Right cardiac atrium (tissue), 5 donors: ENCODE results near the gene BPIFB1. TPM values are rescaled to one million over a fixed set of nuclear protein-coding genes. Genes with fewer than 3 reads are reported as not detected.

Experiments used
- ATAC-seq, 2 donors: fragments of 200-7000 bp; cut with Tn5 transposase; one replicate each; pipeline versions ENCODE4 v1.8.0 to v1.9.1; 2020; ENCODE audit warnings: moderate library complexity in 2 of 2, mild to moderate bottlenecking in 1 of 2
- DNase-seq, 3 donors: peaks; one replicate each; pipeline ENCODE4 v3.0.0-alpha.2; 2020
- H3K27ac ChIP-seq: one replicate; pipeline ENCODE4 v1.5.1; 2013; ENCODE audit warnings: mild to moderate bottlenecking, low read length, control low read depth, moderate library complexity
- H3K27me3 ChIP-seq: one replicate; pipeline ENCODE4 v1.6.1; 2013; ENCODE audit not compliant: control insufficient read depth, insufficient read depth
- H3K4me1 ChIP-seq: one replicate; pipeline ENCODE4 v1.6.1; 2013; ENCODE audit warnings: low read length; ENCODE audit not compliant: control insufficient read depth, insufficient read depth
- H3K4me3 ChIP-seq: one replicate; pipeline ENCODE4 v1.5.1; 2013; ENCODE audit warnings: low read length, control low read depth
- H3K9me3 ChIP-seq: one replicate; pipeline ENCODE4 v1.6.1; 2013; ENCODE audit warnings: low read length; ENCODE audit not compliant: control insufficient read depth
- WGBS: extraction: QIAGEN DNeasy Blood & Tissue Kit; methylation state at CpG from one replicate; pipeline ENCODE4 v1.1.7; 2013; 5-methylcytosine and 5-hydroxymethylcytosine counted together
- intact Hi-C, 4 donors: fragments of 100-400 bp; cut with DNase I; formaldehyde crosslinking; loops; one replicate each; pipeline versions ENCODE4 v1.11.0 to v1.14.0; 2022 to 2023
- polyA plus RNA-seq: library from polyadenylated mRNA; stranded (reverse); fragments of 200-250 nt; gene quantifications from one replicate; pipeline ENCODE4 v1.2.3, GENCODE V29; 2013
- total RNA-seq, 4 donors: library from RNA; stranded (reverse); fragmentation: NEBNext Ultra II Directional; extraction: Animal tissue kit (Norgen Biotek cat#: 25700); gene quantifications; one replicate each; pipeline ENCODE4 v1.2.1, GENCODE V29; 2021
- donor health status: healthy with polysubstance abuse.
- donor health status: DM: no; HTN: yes; CAD: no.
- donor health status: DM: no; HTN: no; CAD: no.
- donor health status: DM: no; HTN: yes; CAD: no; lungs with severe emphysema.
- donor health status: DM: yes; HTN: yes; CAD: no.

BPIFB1 gene
- total and polyA plus RNA-seq, 5 donors = not detected

GRCh38 chr20:33312583-33312982 is 29.6 kb downstream of the BPIFB1 start:
- no peaks in the 10 kb centered on the region for H3K27me3 ChIP-seq
- no peaks in the 10 kb centered on the region for H3K9me3 ChIP-seq
- no peak for ATAC-seq
- H3K4me3 ChIP-seq = no peak overlapping the region
- no peak overlapping the region for H3K27ac ChIP-seq
- no peaks in the 10 kb centered on the region for H3K4me1 ChIP-seq
- 86% methylated on average over 11 of the region's 11 CpGs for WGBS
- no peak for DNase-seq
- intact Hi-C loops = no loop called here

GRCh38 chr20:33313686-33314314 is 30.8 kb downstream of the BPIFB1 start:
- H3K27me3 ChIP-seq = no peaks in the 10 kb centered on the region
- intact Hi-C loops = no loop called here
- WGBS = 85% methylated on average over 7 of the region's 7 CpGs

GRCh38 chr20:33316343-33316742 is 33.3 kb downstream of the BPIFB1 start:
- Histone ChIP-seq H3K4me1 (no peaks in the 10 kb centered on the region), H3K27me3 (no peaks in the 10 kb centered on the region), H3K27ac (no peak overlapping the region), H3K4me3 (no peak overlapping the region), H3K9me3 (no peaks in the 10 kb centered on the region)
- ATAC-seq = no peak
- no peak for DNase-seq
- 73% methylated on average over 5 of the region's 5 CpGs for WGBS
- intact Hi-C loops = no loop called here

More at GRCh38 chr20:33313686-33314314, 30.8 kb downstream of the BPIFB1 start:
- ATAC-seq (no peak), DNase-seq (no peak)
- Histone ChIP-seq H3K27ac (no peak overlapping the region), H3K4me3 (no peak overlapping the region), H3K9me3 (no peaks in the 10 kb centered on the region), H3K4me1 (no peaks in the 10 kb centered on the region)

GRCh38 chr20:33316958-33317357 is 33.9 kb downstream of the BPIFB1 start:
- Histone ChIP-seq H3K27ac (no peak overlapping the region), H3K9me3 (no peaks in the 10 kb centered on the region), H3K27me3 (no peaks in the 10 kb centered on the region), H3K4me3 (no peak overlapping the region), H3K4me1 (no peaks in the 10 kb centered on the region)
- intact Hi-C loops = no loop called here
- ATAC-seq = no peak
- no peak for DNase-seq
- WGBS = 82% methylated on average over 3 of the region's 3 CpGs

GRCh38 chr20:33317424-33318095 is 34.5 kb downstream of the BPIFB1 start:
- H3K27me3 ChIP-seq = no peaks in the 10 kb centered on the region
- ATAC-seq (no peak), DNase-seq (no peak)
- H3K4me1 ChIP-seq = no peaks in the 10 kb centered on the region
- no peaks in the 10 kb centered on the region for H3K9me3 ChIP-seq
- WGBS = 86% methylated on average over 14 of the region's 14 CpGs
- intact Hi-C loops = no loop called here
- no peak overlapping the region for H3K27ac ChIP-seq
- no peak overlapping the region for H3K4me3 ChIP-seq

DNA sequence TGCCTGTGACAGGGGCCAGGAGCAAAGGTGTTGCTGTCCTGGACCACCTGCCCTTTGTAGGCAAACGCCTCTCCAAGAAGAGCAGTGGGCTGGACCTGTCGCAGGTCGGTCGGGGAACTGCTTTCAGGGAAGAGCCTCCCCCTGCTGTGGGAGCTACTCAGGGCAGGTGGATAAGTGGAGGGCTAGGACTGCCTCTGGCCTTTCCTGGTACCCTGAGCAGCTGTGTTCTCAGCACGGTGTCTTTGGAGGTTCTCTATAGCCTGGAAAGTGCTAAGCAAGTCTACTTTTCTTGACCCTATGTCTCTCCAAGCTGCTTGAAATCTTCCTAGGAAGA is 35.0 kb downstream of the BPIFB1 start:
- no peak for DNase-seq
- Histone ChIP-seq H3K4me1 (no peaks in the 10 kb centered on the region), H3K27ac (no peak overlapping the region), H3K9me3 (no peaks in the 10 kb centered on the region), H3K27me3 (no peaks in the 10 kb centered on the region), H3K4me3 (no peak overlapping the region)
- no peak for ATAC-seq
- 46% methylated on average over 5 of the region's 5 CpGs for WGBS
- intact Hi-C loops = no loop called here

DNA sequence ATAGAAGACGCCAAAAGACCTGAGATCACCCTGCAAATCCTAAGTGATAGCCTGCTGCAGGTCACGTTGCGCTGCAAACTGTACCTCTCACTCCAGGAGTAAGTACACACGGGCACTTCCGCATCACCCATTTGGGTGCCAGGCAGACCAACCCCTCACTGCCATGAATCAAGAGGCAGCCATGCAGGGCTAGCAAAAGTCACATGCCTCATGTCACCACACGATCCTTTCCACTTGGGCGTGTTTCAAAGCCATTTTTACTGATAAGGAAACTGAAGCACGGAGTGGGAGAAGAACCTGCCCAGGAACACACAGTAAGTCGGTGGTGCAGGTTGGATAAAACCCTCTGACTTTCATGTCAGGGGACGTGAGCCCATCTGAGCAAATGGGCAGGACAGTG is 37.0 kb downstream of the BPIFB1 start:
- no peak overlapping the region for H3K27ac ChIP-seq
- no peak for DNase-seq
- H3K4me3 ChIP-seq = no peak overlapping the region
- no peak for ATAC-seq
- intact Hi-C loops = no loop called here
- no peaks in the 10 kb centered on the region for H3K9me3 ChIP-seq
- no peaks in the 10 kb centered on the region for H3K4me1 ChIP-seq
- 71% methylated on average over 10 of the region's 10 CpGs for WGBS
- H3K27me3 ChIP-seq = no peaks in the 10 kb centered on the region

DNA sequence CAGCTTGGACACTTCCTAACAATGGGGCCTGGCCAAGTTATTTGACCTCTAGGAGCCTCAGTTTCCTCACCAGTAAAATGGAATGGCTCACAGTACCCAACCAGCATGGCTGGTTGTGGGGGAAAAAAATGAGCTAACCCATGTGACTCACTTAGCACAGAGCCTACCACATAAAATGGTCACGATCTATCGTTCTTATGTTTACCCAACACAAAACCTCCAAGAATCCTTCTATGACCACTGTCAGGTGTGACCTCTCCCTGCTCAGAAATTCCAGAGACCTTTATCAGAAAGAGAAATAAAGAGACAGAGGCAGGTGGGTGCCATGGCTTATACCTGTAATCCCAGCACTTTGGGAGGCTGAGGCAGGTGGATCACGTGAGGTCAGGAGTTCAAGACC is 39.4 kb downstream of the BPIFB1 start:
- DNase-seq (no peak), ATAC-seq (no peak)
- Histone ChIP-seq H3K27me3 (no peaks in the 10 kb centered on the region), H3K9me3 (no peaks in the 10 kb centered on the region), H3K27ac (no peak overlapping the region), H3K4me1 (no peaks in the 10 kb centered on the region), H3K4me3 (no peak overlapping the region)
- WGBS = 90% methylated on average over 3 of the region's 3 CpGs
- intact Hi-C loops = no loop called here

DNA sequence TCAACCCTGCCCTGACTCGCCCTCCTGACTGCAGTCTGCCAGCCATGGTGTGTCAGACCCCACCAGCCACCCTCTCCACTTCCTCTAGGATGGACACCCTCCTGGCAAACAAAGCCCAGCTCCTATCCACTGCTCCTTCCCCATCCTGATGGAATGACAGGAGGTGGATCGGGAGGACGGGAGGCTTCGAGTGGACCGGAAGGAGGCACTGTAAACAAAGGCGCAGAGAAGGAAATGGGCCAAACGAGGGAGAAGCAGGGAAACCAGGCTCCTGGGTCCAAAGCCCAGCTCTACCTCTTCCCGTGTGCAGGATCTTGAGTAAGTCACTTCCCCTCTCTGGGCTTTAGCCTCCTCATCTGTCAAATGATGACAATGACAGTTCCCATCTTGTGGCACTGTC is 40.2 kb downstream of the BPIFB1 start:
- DNase-seq (no peak), ATAC-seq (no peak)

GRCh38 chr20:33325350-33325749 is 42.3 kb downstream of the BPIFB1 start:
- intact Hi-C loops = no loop called here
- H3K27ac ChIP-seq = no peak overlapping the region
- ATAC-seq (no peak), DNase-seq (no peak)
- WGBS = 78% methylated on average over 2 of the region's 2 CpGs
- H3K4me3 ChIP-seq = no peak overlapping the region
- no peaks in the 10 kb centered on the region for H3K27me3 ChIP-seq
- H3K4me1 ChIP-seq = no peaks in the 10 kb centered on the region
- no peaks in the 10 kb centered on the region for H3K9me3 ChIP-seq

More for the DNA sequence above, 40.2 kb downstream of the BPIFB1 start:
- H3K27me3 ChIP-seq = no peaks in the 10 kb centered on the region
- no peak overlapping the region for H3K27ac ChIP-seq
- H3K4me3 ChIP-seq = no peak overlapping the region
- intact Hi-C loops = no loop called here
- WGBS = 59% methylated on average over 8 of the region's 8 CpGs
- no peaks in the 10 kb centered on the region for H3K9me3 ChIP-seq
- H3K4me1 ChIP-seq = no peaks in the 10 kb centered on the region

- intact Hi-C loops = no loop called here
- 76% methylated on average over 23 of the region's 23 CpGs for WGBS
- Histone ChIP-seq H3K9me3 (no peaks in the 10 kb centered on the region), H3K4me3 (no peak overlapping the region), H3K27ac (no peak overlapping the region), H3K27me3 (no peaks in the 10 kb centered on the region), H3K4me1 (no peaks in the 10 kb centered on the region)
- peak in 1 of 3 donors; percentile 23 for DNase-seq
- ATAC-seq = no peak
Observed at GRCh38 chr20:33328157-33329137, 45.4 kb downstream of the BPIFB1 start.
